Loucy (cell line): ENCODE measurements around the gene MUC5B.
A peak's percentile ranks its signal among the peaks of the same experiment; 100 is the strongest.

Experiments used
- H2AFZ ChIP-seq: fragments of 200-600 bp; sonication (generic); 2 replicates; pipeline ENCODE4 v1.6.0; 2016; ENCODE audit warnings: antibody characterized with exemption, mild to moderate bottlenecking, low read length, moderate library complexity
- H3F3A ChIP-seq: fragments of 200-600 bp; 2 replicates; pipeline ENCODE4 v1.6.0; 2016; ENCODE audit warnings: antibody characterized with exemption, low read depth, mild to moderate bottlenecking
- H3K27me3 ChIP-seq: fragments of 200-600 bp; sonication (generic); 2 replicates; pipeline ENCODE4 v1.6.1; 2014; ENCODE audit warnings: low read length, mild to moderate bottlenecking; ENCODE audit not compliant: insufficient read depth, poor library complexity, severe bottlenecking
- H3K36me3 ChIP-seq: fragments of 200-600 bp; sonication (generic); 2 replicates; pipeline ENCODE4 v1.6.1; 2016; ENCODE audit warnings: low read length; ENCODE audit not compliant: insufficient read depth
- H3K4me1 ChIP-seq: fragments of 200-600 bp; sonication (generic); 2 replicates; pipeline ENCODE4 v1.5.1; 2014; ENCODE audit warnings: low read length, mild to moderate bottlenecking; ENCODE audit not compliant: insufficient read depth, poor library complexity, severe bottlenecking
- H3K4me2 ChIP-seq: fragments of 200-600 bp; sonication (generic); 2 replicates; pipeline ENCODE4 v1.6.0; 2014; ENCODE audit warnings: antibody characterized with exemption, low read length, low read depth, mild to moderate bottlenecking; ENCODE audit not compliant: poor library complexity, severe bottlenecking
- H3K4me3 ChIP-seq: fragments of 200-600 bp; sonication (generic); 2 replicates; pipeline ENCODE4 v1.5.1; 2014; ENCODE audit warnings: low read length, mild to moderate bottlenecking, mixed read lengths; ENCODE audit not compliant: poor library complexity, severe bottlenecking
- H3K79me2 ChIP-seq: fragments of 200-600 bp; sonication (generic); 2 replicates; pipeline ENCODE4 v1.6.1; 2014; ENCODE audit warnings: low read length; ENCODE audit not compliant: insufficient read depth
- H3K9ac ChIP-seq: fragments of 200-600 bp; sonication (generic); 2 replicates; pipeline ENCODE4 v1.6.0; 2014; ENCODE audit warnings: mild to moderate bottlenecking, low read depth, low read length, moderate library complexity; ENCODE audit not compliant: poor library complexity, severe bottlenecking
- H3K9me2 ChIP-seq: fragments of 200-600 bp; sonication (generic); replicated peaks from 2 replicates; pipeline ENCODE4 v1.6.1; 2016; ENCODE audit warnings: low read depth, low read length, mixed read lengths
- H3K9me3 ChIP-seq: fragments of 200-600 bp; sonication (generic); 2 replicates; pipeline ENCODE4 v1.6.1; 2014; ENCODE audit warnings: mild to moderate bottlenecking, antibody characterized with exemption, low read length, low read depth; ENCODE audit not compliant: insufficient read depth
- H4K20me1 ChIP-seq: fragments of 200-600 bp; sonication (generic); 2 replicates; pipeline ENCODE4 v1.6.0; 2014; ENCODE audit warnings: antibody characterized with exemption, low read length, mild to moderate bottlenecking; ENCODE audit not compliant: insufficient read depth, poor library complexity, severe bottlenecking
- EZH2phosphoT487 ChIP-seq: fragments of 200-600 bp; IDR thresholded peaks from 2 replicates; pipeline ENCODE4 v1.6.1; 2018; ENCODE audit warnings: antibody characterized with exemption, mild to moderate bottlenecking, moderate library complexity, borderline replicate concordance
- TF ChIP-seq, protein P1 (sequence below): fragments of 200-600 bp; sonication (generic); conservative IDR thresholded peaks from 2 replicates; pipeline ENCODE4 v1.5.1; 2014; ENCODE audit warnings: mild to moderate bottlenecking, antibody characterized with exemption, low read length

The MUC5B gene

DNA sequence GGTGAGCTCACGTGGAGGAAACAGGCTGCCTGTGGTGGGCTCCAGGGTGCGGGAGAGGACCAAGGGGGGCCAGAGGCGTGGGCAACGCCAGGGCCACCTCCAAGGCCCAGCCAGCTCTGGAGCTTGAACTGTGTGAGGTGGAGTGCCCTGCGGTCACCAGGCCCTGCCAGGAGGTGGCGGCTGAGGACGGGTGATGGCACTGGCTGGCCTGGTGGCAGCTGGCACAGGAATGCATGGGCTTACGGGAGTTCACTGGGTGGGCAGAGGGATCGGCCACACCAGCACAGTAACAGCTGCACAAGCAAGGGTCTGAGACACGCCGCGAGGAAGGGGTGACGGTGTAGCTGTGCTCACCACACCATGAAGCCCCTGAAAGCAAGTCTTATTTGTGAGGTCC, 70.8 kb downstream of the MUC5B start:
- H3K9ac ChIP-seq = no peak overlapping the region
- no peaks in the 10 kb centered on the region for H4K20me1 ChIP-seq
- no peaks in the 10 kb centered on the region for H3K9me2 ChIP-seq
- H3K4me2 ChIP-seq = no peak overlapping the region
- H3K4me3 ChIP-seq = no peak overlapping the region
- peaks cover 27% of the 10 kb centered on the region; the same call in 1 of the 2 replicates for H3K36me3 ChIP-seq
- H3K27me3 ChIP-seq = no peaks in the 10 kb centered on the region
- H2AFZ ChIP-seq = no peak overlapping the region
- H3K9me3 ChIP-seq = no peaks in the 10 kb centered on the region
- no peak for TF ChIP-seq EZH2phosphoT487
- TF ChIP-seq, protein P1, sequence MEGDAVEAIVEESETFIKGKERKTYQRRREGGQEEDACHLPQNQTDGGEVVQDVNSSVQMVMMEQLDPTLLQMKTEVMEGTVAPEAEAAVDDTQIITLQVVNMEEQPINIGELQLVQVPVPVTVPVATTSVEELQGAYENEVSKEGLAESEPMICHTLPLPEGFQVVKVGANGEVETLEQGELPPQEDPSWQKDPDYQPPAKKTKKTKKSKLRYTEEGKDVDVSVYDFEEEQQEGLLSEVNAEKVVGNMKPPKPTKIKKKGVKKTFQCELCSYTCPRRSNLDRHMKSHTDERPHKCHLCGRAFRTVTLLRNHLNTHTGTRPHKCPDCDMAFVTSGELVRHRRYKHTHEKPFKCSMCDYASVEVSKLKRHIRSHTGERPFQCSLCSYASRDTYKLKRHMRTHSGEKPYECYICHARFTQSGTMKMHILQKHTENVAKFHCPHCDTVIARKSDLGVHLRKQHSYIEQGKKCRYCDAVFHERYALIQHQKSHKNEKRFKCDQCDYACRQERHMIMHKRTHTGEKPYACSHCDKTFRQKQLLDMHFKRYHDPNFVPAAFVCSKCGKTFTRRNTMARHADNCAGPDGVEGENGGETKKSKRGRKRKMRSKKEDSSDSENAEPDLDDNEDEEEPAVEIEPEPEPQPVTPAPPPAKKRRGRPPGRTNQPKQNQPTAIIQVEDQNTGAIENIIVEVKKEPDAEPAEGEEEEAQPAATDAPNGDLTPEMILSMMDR = peak; percentile 44
- H3K79me2 ChIP-seq = peaks cover 22% of the 10 kb centered on the region; the same call in 1 of the 2 replicates
- H3F3A ChIP-seq = no peaks in the 10 kb centered on the region
- no peaks in the 10 kb centered on the region for H3K4me1 ChIP-seq

DNA sequence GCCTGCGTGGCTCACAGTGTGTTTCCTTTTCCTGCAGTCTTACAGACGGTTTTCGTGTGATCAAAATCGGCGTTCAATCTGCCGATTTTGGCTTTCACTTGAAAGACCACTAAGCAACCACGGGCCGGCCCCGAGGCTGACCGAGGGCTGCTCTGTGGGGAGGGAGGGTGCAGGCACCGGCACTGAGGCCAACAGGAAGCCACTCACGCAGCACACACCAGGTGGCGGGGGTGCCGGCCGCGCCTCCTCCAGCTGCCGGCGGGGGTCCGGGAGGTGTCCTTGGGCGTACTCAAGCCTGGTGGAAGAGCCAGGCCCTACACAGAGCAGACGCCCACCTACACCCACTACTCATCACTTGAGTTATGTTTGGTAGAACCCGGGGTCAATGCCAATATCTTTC, 72.2 kb downstream of the MUC5B start:
- Histone ChIP-seq H3K4me3 (no peak overlapping the region), H3K27me3 (no peaks in the 10 kb centered on the region), H3F3A (no peaks in the 10 kb centered on the region), H4K20me1 (peaks cover under 1% of the 10 kb centered on the region), H3K9ac (no peak overlapping the region), H3K79me2 (peaks cover 35% of the 10 kb centered on the region), H3K9me2 (no peaks in the 10 kb centered on the region), H3K9me3 (no peaks in the 10 kb centered on the region), H3K4me2 (no peak overlapping the region), H3K36me3 (peaks cover 12% of the 10 kb centered on the region; the same call in 1 of the 2 replicates), H2AFZ (no peak overlapping the region), H3K4me1 (no peaks in the 10 kb centered on the region)
- TF ChIP-seq, protein P1 = no peak
- no peak for TF ChIP-seq EZH2phosphoT487

DNA sequence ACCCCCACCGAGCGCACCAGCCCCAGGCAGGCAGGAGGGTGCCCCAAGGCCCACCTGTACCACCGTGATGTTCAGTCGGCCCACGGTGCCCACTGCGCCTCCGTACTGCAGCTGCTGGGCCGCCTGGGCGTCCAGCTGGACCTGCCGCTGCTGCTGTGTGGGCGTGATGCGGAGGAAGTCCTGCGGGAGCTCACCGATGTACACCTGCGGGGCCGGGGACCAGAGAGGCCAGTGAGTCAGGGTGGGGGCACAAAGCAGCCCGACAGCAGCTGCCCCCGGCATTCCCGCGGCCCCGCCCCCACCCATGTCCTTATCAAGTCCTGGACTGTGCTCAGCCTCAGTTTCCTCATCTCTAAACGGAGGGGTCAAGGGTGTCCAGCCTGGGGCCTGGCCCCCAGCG, 72.7 kb downstream of the MUC5B start:
- Histone ChIP-seq H2AFZ (no peak overlapping the region), H3F3A (no peaks in the 10 kb centered on the region), H3K9me2 (no peaks in the 10 kb centered on the region), H3K27me3 (no peaks in the 10 kb centered on the region), H3K4me3 (no peak overlapping the region), H3K4me1 (no peaks in the 10 kb centered on the region), H3K36me3 (peaks cover 7% of the 10 kb centered on the region; the same call in 1 of the 2 replicates), H3K9ac (no peak overlapping the region), H3K9me3 (no peaks in the 10 kb centered on the region), H3K4me2 (no peak overlapping the region), H3K79me2 (peaks cover 40% of the 10 kb centered on the region), H4K20me1 (peaks cover 4% of the 10 kb centered on the region)
- no peak for TF ChIP-seq EZH2phosphoT487
- TF ChIP-seq, protein P1 = no peak
